ENCODE data around the gene COX20.
"Not testable (repeated sequence)": the region's sequence is repeated elsewhere in the genome, so short reads cannot be mapped to it uniquely, and the experiment has no call there.

- not testable (repeated sequence) for TF ChIP-seq CTCF (IDR thresholded peaks at IDR 0.05; ENCODE audit: insufficient read depth, low read length, poor library complexity, severe bottlenecking); EZH2phosphoT487 (conservative IDR thresholded peaks at IDR 0.05; ENCODE audit: low read length)
These were observed 2.2 kb upstream of the COX20 start for GRCh38 chr1:244833260-244833659.

Measured in SU-DHL-6 (cell line).